IPS-15b (cell line): ENCODE measurements around the gene ECE2.
"Not testable (repeated sequence)": the region's sequence is repeated elsewhere in the genome, so short reads cannot be mapped to it uniquely, and the experiment has no call there.

Experiments used
- H3K27me3 ChIP-seq: one replicate; pipeline ENCODE4 v1.6.1; 2013; ENCODE audit warnings: low read length; ENCODE audit not compliant: control insufficient read depth, insufficient read depth
- H3K36me3 ChIP-seq: one replicate; pipeline ENCODE4 v1.6.1; 2013; ENCODE audit warnings: low read length; ENCODE audit not compliant: control insufficient read depth, insufficient read depth
- H3K4me1 ChIP-seq: one replicate; pipeline ENCODE4 v1.6.1; 2013; ENCODE audit warnings: mild to moderate bottlenecking, low read length; ENCODE audit not compliant: control insufficient read depth, insufficient read depth
- H3K4me3 ChIP-seq: one replicate; pipeline ENCODE4 v1.5.1; 2013; ENCODE audit warnings: low read depth, low read length
- H3K9ac ChIP-seq: one replicate; pipeline ENCODE4 v1.6.1; 2013; ENCODE audit warnings: low read depth, mild to moderate bottlenecking, low read length
- H3K9me3 ChIP-seq: one replicate; pipeline ENCODE4 v1.6.1; 2013; ENCODE audit warnings: mild to moderate bottlenecking, low read length; ENCODE audit not compliant: control insufficient read depth, insufficient read depth

Gene ECE2

DNA sequence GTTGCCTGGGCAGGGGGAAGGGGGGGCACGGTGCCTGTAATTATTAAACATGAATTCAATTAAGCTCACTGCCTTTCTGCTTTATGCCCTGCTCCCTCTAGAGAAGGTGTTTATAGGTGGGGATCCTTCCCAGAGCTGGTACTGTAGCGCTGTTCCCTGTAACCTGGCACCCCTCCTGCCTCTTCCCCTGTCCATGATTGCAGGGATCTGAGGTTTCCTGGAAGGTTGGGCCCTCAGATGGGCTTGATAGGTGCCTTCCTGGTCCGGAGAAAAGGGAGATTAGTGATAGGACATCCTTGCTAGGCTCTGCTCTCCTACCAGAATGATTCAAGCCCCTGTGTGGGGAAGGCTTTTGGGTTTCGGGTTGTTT, 59.5 kb downstream of the ECE2 start:
- peak overlapping the region; percentile 23 for H3K4me3 ChIP-seq
- no peaks in the 10 kb centered on the region for H3K9me3 ChIP-seq
- no peaks in the 10 kb centered on the region for H3K27me3 ChIP-seq
- peaks cover 4% of the 10 kb centered on the region for H3K4me1 ChIP-seq
- no peak overlapping the region for H3K9ac ChIP-seq
- peaks cover 37% of the 10 kb centered on the region for H3K36me3 ChIP-seq

DNA sequence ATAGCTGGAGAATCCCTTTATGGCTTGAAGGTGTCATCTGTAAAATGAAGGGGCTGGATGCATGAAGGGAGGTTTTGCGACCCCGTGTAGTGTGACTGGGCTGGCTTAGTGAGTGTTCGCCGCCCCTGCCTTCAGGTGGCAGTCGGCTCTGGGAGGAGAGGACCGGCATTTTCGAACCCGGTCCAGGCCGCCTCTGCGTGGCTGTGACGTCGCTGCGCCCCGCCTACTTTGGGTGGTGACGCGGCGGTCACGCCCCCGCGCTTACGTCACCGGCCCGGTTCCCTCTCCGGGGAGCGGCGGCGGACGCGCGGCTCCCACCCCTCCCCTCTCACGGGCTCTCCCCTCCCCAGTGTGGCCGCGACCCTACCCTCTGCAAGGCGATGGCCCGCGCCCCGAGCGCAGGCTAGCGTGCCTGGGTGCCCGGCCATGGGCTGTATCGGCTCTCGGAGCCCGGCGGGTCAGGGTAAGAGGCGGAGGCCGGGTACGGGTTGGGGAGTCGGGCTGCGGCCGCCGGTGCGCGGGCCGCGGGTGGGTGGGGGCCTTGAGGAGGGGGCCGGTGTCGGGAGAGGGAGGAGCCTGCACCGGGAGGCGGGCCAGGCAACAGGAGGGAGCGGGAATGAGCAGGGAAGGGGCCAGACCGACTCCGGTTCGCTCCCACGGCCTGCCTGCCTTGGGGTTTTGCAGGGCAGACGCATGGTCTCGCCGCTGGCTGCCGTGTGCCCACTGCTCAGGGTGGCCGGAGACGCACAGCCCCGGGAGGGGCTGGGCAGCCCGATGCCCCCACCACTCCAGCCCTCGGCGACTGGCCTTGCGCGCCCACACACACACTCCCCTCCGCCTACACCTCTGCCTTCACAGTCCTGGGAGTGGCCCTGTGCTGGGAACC, 60.1 kb downstream of the ECE2 start:
- peaks cover 36% of the 10 kb centered on the region for H3K36me3 ChIP-seq
- no peaks in the 10 kb centered on the region for H3K27me3 ChIP-seq
- H3K9ac ChIP-seq = peak overlapping the region; percentile 76
- H3K4me1 ChIP-seq = peaks cover 4% of the 10 kb centered on the region
- peak overlapping the region; percentile 83 for H3K4me3 ChIP-seq
- no peaks in the 10 kb centered on the region for H3K9me3 ChIP-seq

DNA sequence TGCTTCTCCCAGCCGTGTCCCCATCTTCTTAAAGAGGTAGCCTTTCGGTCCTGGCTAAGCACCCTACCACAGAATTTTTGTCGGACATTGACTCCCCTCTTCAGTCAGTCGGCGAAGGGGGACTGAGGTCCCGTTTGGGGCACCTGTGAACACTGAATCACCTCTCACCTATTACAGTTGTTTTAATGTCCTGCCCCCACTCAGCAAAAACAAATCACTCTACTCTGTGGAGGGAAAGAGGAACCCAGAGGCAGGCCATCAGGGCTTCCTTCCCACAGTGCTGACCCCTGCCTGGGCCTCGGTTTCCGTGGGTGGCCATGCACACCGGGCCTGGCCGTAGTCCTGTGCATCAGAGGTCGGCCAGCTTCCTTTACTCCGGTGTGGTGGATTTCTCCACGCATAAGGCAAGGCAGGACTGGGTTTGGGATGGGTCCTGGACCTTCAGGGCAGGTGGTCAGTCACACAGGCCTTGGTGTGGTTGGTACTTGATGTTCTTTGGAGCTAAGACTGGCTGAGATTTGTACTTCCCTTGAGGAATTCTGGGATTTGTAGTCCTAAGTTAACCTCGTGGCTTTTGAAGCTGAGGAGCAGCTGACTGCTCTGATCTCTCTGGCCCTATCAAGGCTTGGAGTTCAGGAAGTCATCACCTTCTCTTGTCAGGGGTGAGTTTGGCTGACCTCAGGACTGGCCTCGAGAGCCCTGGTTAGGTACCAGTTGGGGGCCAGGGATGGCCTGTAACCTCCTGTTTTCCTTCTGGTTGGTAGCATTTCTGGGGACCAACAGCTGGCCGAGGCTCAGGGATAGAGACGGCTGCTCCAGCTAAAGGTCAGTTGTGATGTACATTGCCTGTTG, 61.0 kb downstream of the ECE2 start:
- Histone ChIP-seq H3K9me3 (no peaks in the 10 kb centered on the region), H3K9ac (peak overlapping the region; percentile 76), H3K4me3 (peak overlapping the region; percentile 83), H3K36me3 (peaks cover 32% of the 10 kb centered on the region), H3K27me3 (no peaks in the 10 kb centered on the region), H3K4me1 (peaks cover 4% of the 10 kb centered on the region)

DNA sequence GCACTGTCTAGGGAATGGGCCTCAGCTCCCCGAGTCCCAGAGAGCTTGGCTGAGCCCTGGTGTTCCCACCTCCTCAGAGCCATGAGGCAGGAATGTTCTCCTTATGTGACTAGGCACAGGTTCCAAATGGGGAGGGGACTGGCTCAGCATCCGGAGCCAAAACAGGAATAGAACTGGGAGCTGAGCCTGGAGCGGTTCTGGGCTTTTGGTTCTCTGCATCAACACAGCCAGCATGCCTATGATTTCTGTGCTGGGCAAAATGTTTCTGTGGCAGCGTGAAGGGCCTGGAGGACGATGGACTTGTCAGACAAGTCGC, 61.5 kb downstream of the ECE2 start, which contains the start of gene FAM131A:
TSS of gene FAM131A (plus strand) at position 202 of the 316 bp plus-strand sequence. CDS start at position 233, 31 bp downstream.
- Histone ChIP-seq H3K4me1 (peaks cover 4% of the 10 kb centered on the region), H3K36me3 (peaks cover 26% of the 10 kb centered on the region), H3K9me3 (no peaks in the 10 kb centered on the region), H3K9ac (peak within 1 kb of the TSS; percentile 76), H3K27me3 (no peaks in the 10 kb centered on the region), H3K4me3 (peak within 1 kb of the TSS; percentile 83)

DNA sequence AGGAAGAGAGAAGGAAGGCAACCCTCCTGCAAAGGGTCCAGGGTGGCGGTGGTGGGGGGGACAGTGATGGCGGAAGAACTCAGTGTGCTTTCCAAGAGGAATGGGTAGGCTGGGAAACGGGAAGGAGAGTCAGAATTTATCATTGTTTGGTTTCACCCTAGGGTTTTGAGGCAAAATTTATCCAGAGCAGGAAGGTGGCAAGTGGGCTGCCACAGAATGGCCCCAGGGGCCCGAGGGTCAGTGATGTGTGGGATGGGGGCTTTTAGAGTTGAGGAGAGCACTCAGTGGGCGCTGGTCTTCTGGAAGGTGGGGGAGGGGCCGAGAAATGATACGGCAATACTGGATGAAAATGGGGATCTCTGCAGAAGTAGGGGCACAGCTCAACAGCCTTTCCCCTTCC, 62.2 kb downstream of the ECE2 start:
- peak overlapping the region; percentile 60 for H3K4me3 ChIP-seq
- peaks cover 24% of the 10 kb centered on the region for H3K36me3 ChIP-seq
- H3K27me3 ChIP-seq = no peaks in the 10 kb centered on the region
- H3K9ac ChIP-seq = no peak overlapping the region
- H3K4me1 ChIP-seq = peaks cover 4% of the 10 kb centered on the region
- H3K9me3 ChIP-seq = no peaks in the 10 kb centered on the region

DNA sequence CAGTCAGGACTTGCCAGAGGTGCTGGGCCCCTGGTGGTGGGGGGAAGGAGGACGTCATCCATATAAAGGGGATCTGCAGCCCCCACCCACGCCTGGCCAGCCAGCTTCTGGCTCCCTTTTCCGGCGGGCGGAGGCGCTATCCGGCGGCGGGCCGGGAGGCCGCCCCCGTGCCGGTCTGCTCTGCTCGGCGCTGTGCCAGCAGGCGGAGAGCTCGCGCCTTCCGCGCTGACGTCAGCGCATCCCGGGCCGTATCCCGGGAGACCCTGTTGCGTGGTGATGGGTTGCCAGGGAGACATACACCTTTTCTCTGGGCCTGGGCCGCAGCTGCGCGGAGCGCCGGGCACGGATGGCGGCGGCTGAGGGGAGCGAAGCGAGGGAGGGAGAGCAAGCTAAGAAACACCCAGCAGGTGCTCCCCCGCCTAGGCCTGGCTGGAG, 62.7 kb downstream of the ECE2 start:
- no peak overlapping the region for H3K9ac ChIP-seq
- H3K27me3 ChIP-seq = no peaks in the 10 kb centered on the region
- peak overlapping the region; percentile 60 for H3K4me3 ChIP-seq

DNA sequence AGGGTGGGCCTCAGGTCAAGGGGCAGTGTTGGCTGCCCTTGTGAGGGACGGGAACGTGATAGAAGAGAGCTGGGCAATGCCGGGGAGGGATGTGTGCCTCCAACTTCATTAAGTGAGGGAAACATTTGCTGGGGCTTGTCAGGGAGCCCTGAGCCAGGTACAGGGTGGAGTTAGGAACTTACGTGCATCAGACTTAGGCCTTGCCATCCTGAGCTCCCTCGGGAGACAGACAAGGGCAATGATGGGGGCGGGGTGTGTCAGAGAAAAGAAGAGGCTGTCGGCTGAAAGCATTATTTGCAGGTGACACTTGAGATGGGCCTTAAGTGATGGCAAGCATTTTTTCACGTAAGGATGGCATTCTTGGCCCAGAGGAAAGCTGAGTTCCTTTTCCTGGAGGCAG, 63.2 kb downstream of the ECE2 start:
- Histone ChIP-seq H3K27me3 (no peaks in the 10 kb centered on the region), H3K4me3 (peak overlapping the region; percentile 60), H3K36me3 (peaks cover 15% of the 10 kb centered on the region), H3K4me1 (peaks cover 4% of the 10 kb centered on the region), H3K9ac (no peak overlapping the region), H3K9me3 (no peaks in the 10 kb centered on the region)

More for the DNA sequence above, 62.7 kb downstream of the ECE2 start:
- H3K9me3 ChIP-seq = no peaks in the 10 kb centered on the region
- peaks cover 19% of the 10 kb centered on the region for H3K36me3 ChIP-seq
- peaks cover 4% of the 10 kb centered on the region for H3K4me1 ChIP-seq

DNA sequence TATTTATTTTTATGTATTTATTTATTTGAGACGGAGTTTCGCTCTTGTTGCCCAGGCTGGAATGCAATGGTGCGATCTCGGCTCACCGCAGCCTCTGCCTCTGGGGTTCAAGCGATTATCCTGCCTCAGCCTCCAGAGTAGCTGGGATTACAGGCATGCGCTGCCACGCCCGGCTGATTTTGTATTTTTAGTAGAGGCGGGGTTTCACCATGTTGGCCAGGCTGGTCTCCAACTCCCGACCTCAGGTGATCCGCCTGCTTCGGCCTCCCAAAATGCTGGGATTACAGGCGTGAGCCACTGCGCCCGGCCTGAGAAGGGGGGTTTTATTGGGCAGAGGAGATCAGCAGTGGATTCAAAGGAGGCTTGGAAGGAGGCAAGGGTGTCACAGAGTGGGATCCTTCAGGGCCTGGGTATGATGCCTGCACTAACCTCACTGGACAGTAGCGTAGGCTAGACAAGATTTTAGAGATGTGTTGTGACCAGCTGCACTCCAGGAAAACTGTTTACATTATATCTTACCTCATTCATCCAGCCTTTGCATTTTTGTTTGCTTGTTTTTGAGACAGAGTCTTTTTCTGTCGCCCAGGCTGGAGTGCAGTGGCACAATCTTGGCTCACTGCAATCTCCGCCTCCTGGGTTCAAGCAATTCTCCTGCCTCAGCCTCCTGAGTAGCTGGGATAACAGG, 63.8 kb downstream of the ECE2 start:
- not testable (repeated sequence) for H3K4me1 ChIP-seq, H3K9me3 ChIP-seq, H3K9ac ChIP-seq, H3K27me3 ChIP-seq, H3K4me3 ChIP-seq
- peaks cover 12% of the 10 kb centered on the region for H3K36me3 ChIP-seq

DNA sequence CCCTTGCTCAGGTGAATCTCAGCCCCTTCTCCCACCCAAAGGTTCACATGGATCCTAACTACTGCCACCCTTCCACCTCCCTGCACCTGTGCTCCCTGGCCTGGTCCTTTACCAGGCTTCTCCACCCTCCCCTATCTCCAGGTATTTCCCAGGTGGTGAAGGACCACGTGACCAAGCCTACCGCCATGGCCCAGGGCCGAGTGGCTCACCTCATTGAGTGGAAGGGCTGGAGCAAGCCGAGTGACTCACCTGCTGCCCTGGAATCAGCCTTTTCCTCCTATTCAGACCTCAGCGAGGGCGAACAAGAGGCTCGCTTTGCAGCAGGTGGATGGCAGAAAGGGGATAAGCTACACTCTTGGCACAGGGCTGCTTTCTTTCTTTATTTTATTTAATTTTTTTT, 66.1 kb downstream of the ECE2 start:
- H3K36me3 ChIP-seq = peaks cover 12% of the 10 kb centered on the region
- H3K4me1 ChIP-seq = peaks cover 4% of the 10 kb centered on the region
- no peak overlapping the region for H3K4me3 ChIP-seq
- no peaks in the 10 kb centered on the region for H3K27me3 ChIP-seq
- H3K9ac ChIP-seq = no peak overlapping the region
- H3K9me3 ChIP-seq = no peaks in the 10 kb centered on the region
